ENCODE results near the gene CUX1.
A peak's percentile ranks its signal among the peaks of the same experiment; 100 is the strongest.

Gene CUX1

DNA sequence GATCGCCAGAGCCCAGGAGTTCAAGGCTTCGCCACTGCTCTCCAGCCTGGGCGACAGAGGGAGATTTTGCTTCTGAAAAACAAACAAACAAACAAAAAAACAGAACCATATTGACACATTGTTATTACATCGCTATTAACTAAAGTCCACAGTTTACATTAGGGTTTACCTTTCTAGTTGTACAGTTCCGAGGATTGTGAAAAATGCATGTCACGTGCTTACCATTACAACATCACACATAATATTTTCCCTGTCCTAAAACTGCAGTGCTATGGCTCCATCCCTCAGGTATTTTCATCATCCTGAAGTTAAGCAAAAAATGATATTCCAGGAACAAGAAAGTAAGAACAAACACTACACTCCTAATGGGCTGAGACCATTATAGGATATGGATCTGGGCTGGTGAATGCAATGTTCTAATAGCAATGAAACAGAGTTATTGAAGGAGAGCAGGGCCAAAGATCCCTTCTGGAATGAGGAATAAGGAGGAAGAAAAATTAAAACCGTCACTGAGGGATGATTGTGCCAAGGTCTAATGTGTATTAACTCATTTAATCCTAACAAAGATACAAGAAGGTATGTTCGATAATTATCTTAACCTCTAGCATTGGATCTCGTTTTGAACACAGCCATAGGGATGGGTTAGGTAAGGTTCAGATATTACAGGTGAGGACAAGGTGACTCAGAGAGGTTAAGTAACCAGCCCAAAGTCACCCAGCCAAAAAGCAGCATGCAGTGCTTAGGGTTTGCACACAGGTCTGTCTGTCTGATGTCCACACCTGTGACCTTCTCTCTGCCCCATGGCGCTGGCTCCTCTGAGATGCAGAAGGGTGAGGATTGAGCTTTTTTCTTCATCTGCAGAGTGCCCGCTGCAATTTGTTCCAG lies 14.0 kb upstream of the CUX1 start:
- TF ChIP-seq, protein P1, sequence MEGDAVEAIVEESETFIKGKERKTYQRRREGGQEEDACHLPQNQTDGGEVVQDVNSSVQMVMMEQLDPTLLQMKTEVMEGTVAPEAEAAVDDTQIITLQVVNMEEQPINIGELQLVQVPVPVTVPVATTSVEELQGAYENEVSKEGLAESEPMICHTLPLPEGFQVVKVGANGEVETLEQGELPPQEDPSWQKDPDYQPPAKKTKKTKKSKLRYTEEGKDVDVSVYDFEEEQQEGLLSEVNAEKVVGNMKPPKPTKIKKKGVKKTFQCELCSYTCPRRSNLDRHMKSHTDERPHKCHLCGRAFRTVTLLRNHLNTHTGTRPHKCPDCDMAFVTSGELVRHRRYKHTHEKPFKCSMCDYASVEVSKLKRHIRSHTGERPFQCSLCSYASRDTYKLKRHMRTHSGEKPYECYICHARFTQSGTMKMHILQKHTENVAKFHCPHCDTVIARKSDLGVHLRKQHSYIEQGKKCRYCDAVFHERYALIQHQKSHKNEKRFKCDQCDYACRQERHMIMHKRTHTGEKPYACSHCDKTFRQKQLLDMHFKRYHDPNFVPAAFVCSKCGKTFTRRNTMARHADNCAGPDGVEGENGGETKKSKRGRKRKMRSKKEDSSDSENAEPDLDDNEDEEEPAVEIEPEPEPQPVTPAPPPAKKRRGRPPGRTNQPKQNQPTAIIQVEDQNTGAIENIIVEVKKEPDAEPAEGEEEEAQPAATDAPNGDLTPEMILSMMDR (conservative IDR thresholded peaks at IDR 0.05; ENCODE audit: low read length): no peak
- H3K4me3 ChIP-seq (ENCODE audit: low read length): no peak overlapping the region
- DNase-seq (ENCODE audit: low read depth): no peak

DNA sequence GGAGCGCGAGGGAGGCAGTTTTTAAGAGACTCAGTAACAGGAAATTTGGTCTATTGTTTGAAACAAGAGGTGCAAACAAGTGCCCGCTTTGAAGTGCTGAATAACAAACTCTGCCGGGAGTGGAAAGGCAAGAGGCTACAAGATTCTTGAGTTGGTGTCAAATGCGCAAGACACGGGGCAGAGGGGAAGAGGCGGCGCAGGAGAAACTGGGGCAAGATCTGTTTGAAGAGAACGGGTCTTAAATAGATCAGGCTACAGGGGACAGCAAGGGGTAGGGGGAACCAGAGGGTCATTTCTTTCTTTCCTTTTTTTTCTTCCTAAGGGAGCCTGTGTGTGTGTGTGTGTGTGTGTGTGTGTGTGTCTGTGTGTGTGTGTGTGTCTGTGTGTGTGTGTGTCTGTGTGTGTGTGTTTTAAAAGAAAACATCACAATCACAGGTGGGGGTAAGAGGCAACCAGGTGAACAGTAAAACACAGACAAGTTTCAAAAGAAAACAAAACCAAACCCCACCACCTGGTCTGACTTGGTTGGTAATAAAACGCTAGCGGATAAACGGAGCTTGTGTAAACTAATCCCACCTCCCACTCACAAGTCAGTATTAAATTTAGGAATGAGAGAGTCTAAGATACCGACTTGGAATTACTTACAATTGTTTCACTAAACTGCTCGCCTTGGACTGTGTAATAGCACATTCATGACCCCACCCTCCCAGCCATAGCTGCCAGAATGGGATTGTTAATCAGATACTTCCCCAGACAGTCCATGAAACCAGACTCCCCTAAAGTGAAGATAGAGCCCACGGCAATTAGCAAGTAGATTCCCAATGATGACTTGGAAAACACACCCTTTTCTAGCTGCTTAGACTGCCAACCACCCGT lies 13.1 kb upstream of the CUX1 start:
- H3K4me3 ChIP-seq (ENCODE audit: low read length): no peak overlapping the region
- no peak for DNase-seq (ENCODE audit: low read depth)
- TF ChIP-seq, protein P1 (conservative IDR thresholded peaks at IDR 0.05; ENCODE audit: low read length): no peak

- no peak overlapping the region for H3K4me3 ChIP-seq (ENCODE audit: low read length)
- TF ChIP-seq, protein P1 (conservative IDR thresholded peaks at IDR 0.05; ENCODE audit: low read length): no peak
- DNase-seq (ENCODE audit: low read depth): no peak
Measured at GRCh38 chr7:101804967-101805366, 12.5 kb upstream of the CUX1 start.

GRCh38 chr7:101812595-101812994 lies 4.8 kb upstream of the CUX1 start:
- TF ChIP-seq, protein P1 (conservative IDR thresholded peaks at IDR 0.05; ENCODE audit: low read length): no peak
- H3K4me3 ChIP-seq (ENCODE audit: low read length): no peak overlapping the region
- DNase-seq (ENCODE audit: low read depth): no peak

DNA sequence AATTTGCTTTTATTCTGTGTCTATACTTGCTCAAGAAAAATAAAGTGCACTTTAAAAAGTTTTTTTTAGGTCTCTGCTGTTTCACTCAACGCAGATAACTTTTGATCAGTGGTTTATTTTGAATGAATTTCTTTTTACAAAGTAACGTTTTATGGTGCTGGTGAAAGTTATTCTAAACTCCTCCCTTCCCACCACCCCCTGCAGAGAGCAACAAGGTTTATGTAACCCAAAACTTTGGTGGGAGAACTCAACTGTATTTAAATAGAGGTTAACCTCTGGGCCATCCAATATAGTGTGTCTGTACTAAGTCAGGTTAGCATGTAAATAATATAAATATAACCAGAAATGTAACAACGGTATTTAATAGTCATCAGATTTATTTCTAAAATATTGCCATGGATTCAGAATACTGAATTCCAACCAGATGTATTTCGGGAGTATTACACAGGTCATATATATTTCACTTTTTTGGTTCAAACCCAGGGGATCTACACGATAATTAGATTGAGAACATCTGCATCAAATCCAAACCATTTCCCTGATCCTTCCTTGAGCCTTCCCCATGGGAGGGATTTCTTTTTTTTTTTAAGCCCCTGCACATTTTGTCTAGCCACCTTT lies 3.9 kb upstream of the CUX1 start:
- TF ChIP-seq, protein P1 (conservative IDR thresholded peaks at IDR 0.05; ENCODE audit: low read length): no peak
- peak overlapping the region; percentile 47 for H3K4me3 ChIP-seq (ENCODE audit: low read length)
- DNase-seq (ENCODE audit: low read depth): no peak

DNA sequence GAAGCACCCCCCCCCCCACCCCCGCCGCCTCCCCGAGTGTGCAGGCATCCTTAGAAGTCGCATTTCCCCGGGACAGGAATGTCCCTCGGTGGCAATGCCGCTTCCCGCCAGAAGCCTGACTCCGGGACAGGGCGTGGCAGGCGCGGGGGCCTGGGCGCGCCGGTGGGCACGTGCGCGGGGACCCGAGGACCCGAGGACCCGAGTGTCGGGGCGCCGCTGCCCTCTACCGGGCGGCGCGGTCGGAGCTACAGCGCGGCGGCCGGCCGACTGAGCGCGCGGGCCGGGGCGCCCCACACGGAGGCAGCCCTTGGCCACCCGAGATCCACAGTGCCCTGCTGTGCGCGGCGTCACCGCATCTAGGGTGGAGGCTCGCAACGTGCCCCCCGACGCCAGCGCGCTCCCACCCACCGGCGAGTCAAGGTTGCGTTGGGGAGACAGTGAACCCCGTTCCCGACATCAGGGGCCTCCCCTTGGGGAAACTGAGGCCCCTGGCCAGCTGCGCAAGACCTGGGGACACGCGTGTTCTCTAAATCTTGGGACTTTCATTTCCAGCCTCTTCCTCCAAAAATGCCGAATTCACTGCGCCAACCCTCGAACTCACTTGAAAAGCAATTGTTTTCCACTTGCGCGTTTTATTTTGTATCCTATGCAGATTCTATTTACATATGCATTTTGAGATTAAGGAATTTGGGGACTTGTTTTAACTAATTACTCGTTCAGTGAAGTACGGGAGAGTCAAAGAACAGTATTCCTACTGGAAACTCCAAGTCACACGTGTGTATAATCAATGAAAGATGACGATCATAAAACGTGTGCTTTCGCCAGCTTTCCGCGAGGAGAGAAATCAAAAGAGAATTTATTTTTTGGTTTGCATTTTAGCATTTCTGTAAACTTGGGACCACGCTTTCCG lies 3.1 kb upstream of the CUX1 start:
- TF ChIP-seq, protein P1 (conservative IDR thresholded peaks at IDR 0.05; ENCODE audit: low read length): peak; percentile 18; the same call in 1 of the 2 replicates
- H3K4me3 ChIP-seq (ENCODE audit: low read length): peak overlapping the region; percentile 65
- DNase-seq (ENCODE audit: low read depth): peak; percentile 26

All from AG10803 (cell line).